Measurements from ENCODE around the gene TECR. TPM values are rescaled to one million over a fixed set of nuclear protein-coding genes. Genes with fewer than 3 reads are reported as not detected.

TECR gene
- total and polyA plus RNA-seq, 2 of the 13 experiments (the other 11 are each of a cell fraction or from before 2014, with no cell fraction given), result 54.9 to 121 TPM

GRCh38 chr19:14502334-14503092 is 26.9 kb upstream of the TECR start:
- Histone ChIP-seq H4K20me1 (ENCODE audit: insufficient read depth, low read length) (no peaks in the 10 kb centered on the region), H3K36me3 (replicated peaks in 1 of 2; ENCODE audit: control insufficient read depth in 1 of 2, insufficient read depth in 2 of 2, low read length in 2 of 2) (no peaks in the 10 kb centered on the region), H2AFZ (ENCODE audit: low read length) (no peak overlapping the region), H3K79me2 (ENCODE audit: insufficient read depth, low read length) (no peaks in the 10 kb centered on the region), H3K9me3 (ENCODE audit: low read length) (no peaks in the 10 kb centered on the region), H3K9ac (ENCODE audit: insufficient read depth, low read depth, low read length) (no peak overlapping the region), H3K4me3 (replicated peaks in 1 of 3; ENCODE audit: insufficient read depth in 1 of 3, low read depth in 2 of 3, low read length in 3 of 3) (no peak overlapping the region), H3K4me2 (ENCODE audit: low read depth, low read length) (peak overlapping the region; percentile 34; the same call in 1 of the 2 replicates), H3K27me3 (ENCODE audit: control insufficient read depth in 1 of 2, insufficient read depth in 2 of 2, low read length in 2 of 2) (no peaks in the 10 kb centered on the region), H3K4me1 (ENCODE audit: insufficient read depth, low read length) (peaks cover 66% of the 10 kb centered on the region), H3K27ac (ENCODE audit: extremely low read length, insufficient read depth, low read length) (no peak overlapping the region)
- BruUV-seq (replicated peaks), result no TSS peak
- POLR2A ChIA-PET, result interaction anchor here (1.4 kb wide), 1 partner anchor 16 kb away, joined by 4 read pairs; the partner anchor contains the start of gene DNAJB1
- ATAC-seq, result peak; percentile 50
- peak; percentile 80 for FAIRE-seq
- DNase-seq (ENCODE audit: low spot score), result peak; percentile 70
- in situ Hi-C loops (cut with HindIII; ENCODE audit: extremely low pct_ligation_motif_present, low pct_unique_long_range_greater_than_20kb), result loop anchor here (5.0 kb wide), 1 partner anchor 45 kb away; no protein-coding TSS in a partner anchor
- WGBS (ENCODE audit: low lambda C conversion rate), result 9% methylated on average over 7 of the region's 11 CpGs
- intact Hi-C loops (cut with micrococcal nuclease; ENCODE audit: unreplicated experiment), result no loop called here
- CTCF ChIA-PET (ENCODE audit: low intra/inter-chr PET ratio, low total read pairs), result no interaction called here
- TF ChIP-seq BCL6 (CRISPR knock-in tag; IDR thresholded peaks at IDR 0.05) (peak; percentile 27; the same call in 1 of the 2 replicates), NFIB (CRISPR knock-in tag; IDR thresholded peaks at IDR 0.05; ENCODE audit: borderline replicate concordance) (no peak), ZNF564 (CRISPR knock-in tag; IDR thresholded peaks at IDR 0.05) (no peak), FOSL2 (CRISPR knock-in tag; IDR thresholded peaks at IDR 0.05) (peak; percentile 55; the same call in 1 of the 2 replicates), CEBPG (CRISPR knock-in tag; IDR thresholded peaks at IDR 0.05) (peak; percentile 92), NFE2 (CRISPR knock-in tag; IDR thresholded peaks at IDR 0.05) (no peak), TBX2 (CRISPR knock-in tag; IDR thresholded peaks at IDR 0.05; ENCODE audit: borderline replicate concordance) (peak; percentile 58; the same call in 1 of the 2 replicates), IKZF5 (CRISPR knock-in tag; IDR thresholded peaks at IDR 0.05) (peak; percentile 57; the same call in 1 of the 2 replicates), PHF20 (CRISPR knock-in tag; IDR thresholded peaks at IDR 0.05) (no peak), RNF2 (conservative IDR thresholded peaks at IDR 0.05; ENCODE audit: low read depth) (no peak), PATZ1 (CRISPR knock-in tag; IDR thresholded peaks at IDR 0.05) (peak; percentile 38; the same call in 1 of the 2 replicates), ZSCAN29 (CRISPR knock-in tag; conservative IDR thresholded peaks at IDR 0.05) (no peak), ZNF788 (CRISPR knock-in tag; IDR thresholded peaks at IDR 0.05; ENCODE audit: borderline replicate concordance) (0 out of 2 replicates have a peak, but pooled peaks have one; percentile 28), KAT8 (CRISPR knock-in tag; IDR thresholded peaks at IDR 0.05) (0 out of 2 replicates have a peak, but pooled peaks have one; percentile 16), ARID5B (CRISPR knock-in tag; IDR thresholded peaks at IDR 0.05) (peak; percentile 79), BHLHE40 (IDR thresholded peaks at IDR 0.05; ENCODE audit: low read length) (no peak), SIX1 (CRISPR knock-in tag; IDR thresholded peaks at IDR 0.05; ENCODE audit: borderline replicate concordance) (peak; percentile 33; the same call in 1 of the 2 replicates), FOXA3 (CRISPR knock-in tag; IDR thresholded peaks at IDR 0.05) (peak; percentile 62; the same call in 1 of the 2 replicates), RARA (CRISPR knock-in tag; IDR thresholded peaks at IDR 0.05) (peak; percentile 46)
